Mammary epithelial cell (primary cell): Measurements from ENCODE around the gene DDX1.

Experiments
- CTCF ChIP-seq, 2 donors: IDR thresholded peaks in 1 of 2; conservative IDR thresholded peaks in 1 of 2; 2 replicates each; pipeline ENCODE4 v1.5.1; 2011 to 2012; ENCODE audit warnings: inconsistent platforms in 2 of 2, low read length in 2 of 2, mild to moderate bottlenecking in 2 of 2, control low read depth in 1 of 2, low read depth in 1 of 2; ENCODE audit not compliant: insufficient read depth in 1 of 2; ENCODE audit errors: extremely low read depth in 1 of 2
- EZH2 ChIP-seq: IDR thresholded peaks from 2 replicates; pipeline ENCODE4 v1.6.1; 2012; ENCODE audit warnings: low read length, inconsistent platforms, borderline replicate concordance

GRCh38 chr2:15647622-15648590 is 56.2 kb downstream of the DDX1 start:
- TF ChIP-seq CTCF (conservative IDR thresholded peaks at IDR 0.05 in 1 of 2, IDR thresholded peaks at IDR 0.05 in 1 of 2; ENCODE audit: extremely low read depth in 1 of 2, insufficient read depth in 1 of 2, low read depth in 1 of 2, low read length in 2 of 2), result no peak
- no peak for TF ChIP-seq EZH2
